Natural killer cell treated with Interleukin-12 subunit alpha and Interleukin-12 subunit beta and Interleukin-15 and Interleukin-18, amount 100 ng/mL, for 72 hours (primary cell): Measurements from ENCODE around the gene NLRP12. TPM values are rescaled to one million over a fixed set of nuclear protein-coding genes. Genes with fewer than 3 reads are reported as not detected.
"Not testable (repeated sequence)": the region's sequence is repeated elsewhere in the genome, so short reads cannot be mapped to it uniquely, and the experiment has no call there.

Experiments used
- ATAC-seq, 2 donors: fragments of 150-1000 bp; cut with Tn5 transposase in 1 of 2; sonication (Bioruptor Pico), chemical (Tn5 transposase) in 1 of 2; 2 replicates each; pipeline ENCODE4 v1.10.0; 2021
- DNase-seq: peaks from one replicate; pipeline ENCODE4 v3.0.0; 2022; ENCODE audit warnings: low spot score
- H3K27ac Mint-ChIP-seq, 2 donors: 1 replicate in 1 of 2; 2 replicates in 1 of 2; pipeline ENCODE4 v1.8.0; 2022; ENCODE audit warnings: mixed read lengths in 2 of 2, mild to moderate bottlenecking in 1 of 2, moderate library complexity in 1 of 2
- H3K27me3 Mint-ChIP-seq, 2 donors: 1 replicate in 1 of 2; 2 replicates in 1 of 2; pipeline ENCODE4 v1.8.0; 2022; ENCODE audit warnings: mixed read lengths in 2 of 2
- H3K36me3 Mint-ChIP-seq: one replicate; pipeline ENCODE4 v1.8.0; 2022; ENCODE audit warnings: mixed read lengths
- H3K4me1 Mint-ChIP-seq, 2 donors: 1 replicate in 1 of 2; 2 replicates in 1 of 2; pipeline ENCODE4 v1.8.0; 2022; ENCODE audit warnings: low read depth in 2 of 2, mixed read lengths in 2 of 2, mild to moderate bottlenecking in 1 of 2
- H3K4me3 Mint-ChIP-seq: one replicate; pipeline ENCODE4 v1.8.0; 2022; ENCODE audit warnings: mixed read lengths
- H3K9me3 Mint-ChIP-seq: 2 replicates; pipeline ENCODE4 v1.8.0; 2022; ENCODE audit warnings: mixed read lengths
- total RNA-seq, 2 donors: library from RNA; stranded (reverse); gene quantifications; one replicate each; pipeline ENCODE4 v1.2.3, GENCODE V29; 2022

Gene NLRP12
- total RNA-seq, 2 donors from 2014 or later = 3.0 TPM; not detected in 1

DNA sequence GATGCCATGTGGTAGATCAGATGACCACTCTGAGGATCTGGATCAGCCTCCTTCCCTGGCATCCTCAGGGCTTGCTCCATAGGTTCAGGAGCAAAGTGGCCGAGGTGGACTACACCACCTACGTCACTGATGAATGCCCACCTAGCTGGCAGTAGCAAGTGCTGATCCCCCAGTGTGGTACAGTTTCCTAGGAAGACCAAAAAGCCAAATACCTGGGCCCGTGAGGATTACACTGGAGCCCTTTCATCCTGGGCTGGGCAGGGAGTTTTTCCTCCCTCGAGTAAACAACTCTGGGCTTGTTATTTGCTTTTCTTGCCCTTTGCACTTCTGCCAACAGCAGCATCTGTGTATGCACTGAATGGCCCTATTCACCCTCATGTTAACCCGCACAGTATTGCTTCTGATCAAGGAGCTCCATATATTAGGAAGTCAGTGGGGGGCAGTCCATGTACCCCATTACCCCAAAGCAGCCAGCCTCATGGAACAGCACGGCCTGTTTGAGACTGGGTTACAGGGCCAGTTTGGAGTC, 40.3 kb upstream of the NLRP12 start:
- no peak for DNase-seq
- no peak overlapping the region for H3K4me3 Mint-ChIP-seq
- no peaks in the 10 kb centered on the region for H3K9me3 Mint-ChIP-seq
- H3K27me3 Mint-ChIP-seq = no peaks in the 10 kb centered on the region
- H3K4me1 Mint-ChIP-seq = peaks cover 17 to 26% of the 10 kb centered on the region in 2 donors
- no peaks in the 10 kb centered on the region for H3K36me3 Mint-ChIP-seq
- no peak overlapping the region for H3K27ac Mint-ChIP-seq
- ATAC-seq = no peak

- ATAC-seq = peak; percentile 69 to 79
- no peak for DNase-seq
- Mint-ChIP-seq H3K9me3 (no peaks in the 10 kb centered on the region), H3K36me3 (no peaks in the 10 kb centered on the region), H3K27ac (no peak overlapping the region), H3K4me1 (peaks cover 9 to 11% of the 10 kb centered on the region in 2 donors), H3K27me3 (peaks cover 18 to 23% of the 10 kb centered on the region in 2 donors), H3K4me3 (no peak overlapping the region)
Measured at GRCh38 chr19:53853707-53854106, 29.6 kb upstream of the NLRP12 start.

DNA sequence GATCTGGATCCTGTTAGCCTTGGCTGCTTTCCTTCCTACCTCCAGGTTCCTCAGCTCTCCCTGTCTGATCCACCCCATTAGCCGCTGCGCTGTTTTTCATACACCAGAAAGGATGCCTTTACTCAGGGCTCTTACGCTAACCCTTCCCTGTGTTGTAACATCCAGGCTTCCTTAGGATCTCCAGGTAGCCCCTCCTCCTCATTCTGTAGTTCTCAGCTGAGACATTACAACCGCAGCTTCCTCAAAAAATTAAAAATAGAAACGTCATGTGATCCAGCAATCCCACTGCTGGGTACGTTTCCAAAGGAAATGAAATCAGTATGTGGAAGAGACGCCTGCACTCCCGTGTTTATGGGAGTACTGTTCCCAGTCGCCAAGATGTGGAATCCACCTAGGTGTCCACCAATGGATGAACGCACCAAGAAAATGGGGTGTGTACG, 25.1 kb upstream of the NLRP12 start:
- Mint-ChIP-seq H3K9me3 (no peaks in the 10 kb centered on the region), H3K36me3 (no peaks in the 10 kb centered on the region), H3K27me3 (peaks cover 25 to 36% of the 10 kb centered on the region in 2 donors), H3K27ac (no peak overlapping the region), H3K4me1 (peaks cover 9 to 11% of the 10 kb centered on the region in 2 donors), H3K4me3 (no peak overlapping the region)
- DNase-seq (no peak), ATAC-seq (no peak)

GRCh38 chr19:53847555-53847954, 23.4 kb upstream of the NLRP12 start:
- Mint-ChIP-seq H3K36me3 (no peaks in the 10 kb centered on the region), H3K4me3 (no peak overlapping the region), H3K9me3 (no peaks in the 10 kb centered on the region), H3K27me3 (peaks cover 22 to 29% of the 10 kb centered on the region in 2 donors), H3K27ac (no peak overlapping the region), H3K4me1 (peaks cover 6% of the 10 kb centered on the region in 2 donors)
- DNase-seq = no peak
- ATAC-seq = no peak

DNA sequence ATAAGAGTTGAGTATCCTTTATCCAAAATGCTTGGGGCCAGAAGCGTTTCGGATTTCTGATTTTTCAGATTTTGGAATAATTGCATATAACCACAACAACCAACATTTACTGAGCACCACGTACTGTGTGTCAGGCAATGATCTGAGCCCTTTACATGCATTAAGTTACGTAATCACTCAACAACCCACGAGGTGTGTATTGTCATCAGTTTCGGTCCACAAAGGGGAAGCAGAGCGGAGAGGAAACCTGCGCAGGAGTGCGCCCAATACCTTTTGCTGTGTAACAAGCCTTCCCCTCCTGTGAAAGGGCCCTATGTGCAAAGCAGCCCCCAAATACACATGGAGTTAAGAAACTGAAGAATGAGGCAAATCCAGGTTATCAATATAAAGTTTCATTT, 20.7 kb upstream of the NLRP12 start:
- H3K4me1 Mint-ChIP-seq = peaks cover 0 to 2% of the 10 kb centered on the region in 2 donors
- no peaks in the 10 kb centered on the region for H3K36me3 Mint-ChIP-seq
- DNase-seq = no peak
- ATAC-seq = no peak
- H3K9me3 Mint-ChIP-seq = no peaks in the 10 kb centered on the region
- H3K27ac Mint-ChIP-seq = no peak overlapping the region
- H3K4me3 Mint-ChIP-seq = no peak overlapping the region
- H3K27me3 Mint-ChIP-seq = peaks cover 13 to 24% of the 10 kb centered on the region in 2 donors

DNA sequence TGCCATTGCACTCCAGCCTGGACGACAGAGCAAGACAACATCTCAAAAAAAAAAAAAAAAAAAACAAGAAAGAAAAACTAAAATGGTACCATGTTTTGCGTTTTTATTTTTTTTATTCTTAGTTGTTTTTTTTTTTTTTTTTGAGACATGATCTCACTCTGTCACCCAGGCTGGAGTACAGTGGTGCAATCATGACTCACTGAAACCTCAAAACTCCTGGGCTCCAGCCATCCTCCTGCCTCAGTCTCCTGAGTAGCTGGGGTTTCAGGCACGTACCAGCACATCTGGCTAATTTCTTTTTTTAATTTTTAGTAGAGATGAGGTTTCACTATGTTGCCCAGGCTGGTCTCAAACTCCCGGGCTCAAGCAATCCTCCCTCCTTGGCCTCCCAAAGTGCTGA, 16.8 kb upstream of the NLRP12 start:
- not testable (repeated sequence) for ATAC-seq, DNase-seq, H3K4me3 Mint-ChIP-seq, H3K36me3 Mint-ChIP-seq, H3K9me3 Mint-ChIP-seq, H3K27ac Mint-ChIP-seq, H3K27me3 Mint-ChIP-seq, H3K4me1 Mint-ChIP-seq

GRCh38 chr19:53840241-53840640, 16.1 kb upstream of the NLRP12 start:
- H3K9me3 Mint-ChIP-seq, ATAC-seq, H3K36me3 Mint-ChIP-seq, H3K4me1 Mint-ChIP-seq, H3K4me3 Mint-ChIP-seq, H3K27ac Mint-ChIP-seq, DNase-seq, H3K27me3 Mint-ChIP-seq: not testable (repeated sequence)

- not testable (repeated sequence) for H3K36me3 Mint-ChIP-seq, H3K4me3 Mint-ChIP-seq, H3K4me1 Mint-ChIP-seq, DNase-seq, H3K9me3 Mint-ChIP-seq, H3K27ac Mint-ChIP-seq, ATAC-seq
- peaks cover 10 to 19% of the 10 kb centered on the region in 2 donors for H3K27me3 Mint-ChIP-seq
Measured at GRCh38 chr19:53838446-53838845, 14.3 kb upstream of the NLRP12 start.

DNA sequence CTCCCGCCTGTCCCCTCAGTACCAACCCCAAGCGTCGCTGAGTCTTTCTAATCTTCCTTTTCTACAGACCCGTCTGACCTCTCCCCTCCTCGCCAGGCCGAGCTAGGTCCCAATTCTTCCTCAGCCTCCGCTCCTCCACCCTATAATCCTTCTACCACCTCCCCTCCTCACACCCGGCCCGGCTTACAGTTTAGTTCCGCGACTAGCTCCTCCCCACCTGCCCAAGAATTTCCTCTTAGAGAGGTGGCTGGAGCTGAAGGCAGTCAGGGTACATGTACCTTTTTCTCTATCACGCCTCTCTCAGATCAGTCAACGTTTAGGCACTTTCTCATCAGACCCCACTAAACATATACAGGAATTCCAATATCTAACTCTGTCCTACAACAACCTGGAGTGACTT, 8.7 kb upstream of the NLRP12 start:
- Mint-ChIP-seq H3K4me3 (peak overlapping the region; percentile 24), H3K27ac (peak overlapping the region in 1 of 2 donors; percentile 31), H3K27me3 (peaks cover 32 to 44% of the 10 kb centered on the region in 2 donors)
- DNase-seq, H3K9me3 Mint-ChIP-seq, H3K4me1 Mint-ChIP-seq, H3K36me3 Mint-ChIP-seq, ATAC-seq: not testable (repeated sequence)

- Mint-ChIP-seq H3K4me3 (no peak overlapping the region), H3K27me3 (peaks cover 37 to 41% of the 10 kb centered on the region in 2 donors), H3K36me3 (no peaks in the 10 kb centered on the region), H3K4me1 (peaks cover 0 to 8% of the 10 kb centered on the region in 2 donors), H3K9me3 (no peaks in the 10 kb centered on the region), H3K27ac (no peak overlapping the region)
- no peak for ATAC-seq
- DNase-seq = no peak
Measured at GRCh38 chr19:53828531-53828930, 4.4 kb upstream of the NLRP12 start.

GRCh38 chr19:53826876-53827275, 2.8 kb upstream of the NLRP12 start:
- DNase-seq = no peak
- H3K9me3 Mint-ChIP-seq = no peaks in the 10 kb centered on the region
- peaks cover 22 to 28% of the 10 kb centered on the region in 2 donors for H3K27me3 Mint-ChIP-seq
- H3K36me3 Mint-ChIP-seq = no peaks in the 10 kb centered on the region
- ATAC-seq = no peak
- no peak overlapping the region for H3K27ac Mint-ChIP-seq
- no peak overlapping the region for H3K4me3 Mint-ChIP-seq
- H3K4me1 Mint-ChIP-seq = peaks cover 0 to 4% of the 10 kb centered on the region in 2 donors

DNA sequence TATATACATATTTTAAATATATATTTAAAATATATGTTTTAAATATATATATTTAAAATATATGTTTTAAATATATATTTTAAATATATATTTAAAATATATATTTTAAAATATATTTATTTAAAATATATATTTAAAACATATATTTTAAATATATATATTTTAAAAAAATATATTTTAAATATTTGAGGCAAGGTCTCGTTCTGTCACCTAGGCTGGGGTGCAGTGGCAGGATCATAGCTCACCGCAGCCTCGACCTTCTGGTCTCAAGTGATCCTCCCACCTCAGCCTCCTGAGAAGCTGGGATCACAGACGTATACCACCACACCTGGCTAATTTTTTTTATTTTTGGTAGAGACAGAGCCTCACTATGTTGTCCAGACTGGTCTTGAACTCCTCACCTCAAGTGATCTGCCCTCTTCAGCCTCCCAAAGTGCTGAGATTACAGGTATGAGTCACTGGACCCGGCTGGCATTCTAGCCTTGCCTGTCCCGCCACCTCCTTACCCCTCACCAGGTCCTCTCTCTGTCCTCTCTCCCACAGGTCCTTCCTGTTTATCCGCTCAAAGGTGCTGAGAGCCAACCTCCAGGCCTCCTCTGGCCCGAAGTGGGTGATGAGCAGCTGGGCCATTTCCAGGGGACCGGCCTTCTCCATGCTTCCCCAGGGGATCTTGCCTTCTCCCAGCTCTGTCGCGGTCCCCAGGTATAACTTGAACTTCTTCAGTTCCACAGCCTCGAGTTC, 564 bp downstream of the NLRP12 start:
- Mint-ChIP-seq H3K9me3 (no peaks in the 10 kb centered on the region), H3K4me3 (peak overlapping the region; percentile 84), H3K27me3 (peaks cover 21 to 25% of the 10 kb centered on the region in 2 donors), H3K4me1 (no peaks in the 10 kb centered on the region), H3K36me3 (no peaks in the 10 kb centered on the region), H3K27ac (peak overlapping the region in 1 of 2 donors; percentile 67)
- ATAC-seq (peak in 1 of 2 donors; percentile 32), DNase-seq (no peak)

DNA sequence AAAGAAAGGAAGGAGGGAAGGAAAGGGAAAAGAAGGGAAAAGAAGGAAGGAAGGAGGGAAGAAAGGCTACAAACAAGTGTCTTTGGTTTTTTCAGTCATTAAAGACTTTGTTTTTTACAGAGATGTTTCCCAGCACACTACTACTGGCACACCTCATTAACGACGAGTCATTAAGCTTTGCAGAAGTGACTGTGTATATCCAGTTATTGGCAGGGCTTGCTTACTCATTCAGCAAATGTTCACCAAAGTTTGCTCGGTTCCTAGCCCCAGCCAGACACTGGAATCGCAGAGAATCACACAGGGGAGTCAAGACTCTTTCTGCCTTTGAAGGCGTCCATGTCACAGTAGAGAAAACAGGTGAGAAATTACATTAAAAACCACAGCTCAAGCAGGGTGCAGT, 4.3 kb downstream of the NLRP12 start:
- DNase-seq (no peak), ATAC-seq (no peak)
- Mint-ChIP-seq H3K27ac (no peak overlapping the region), H3K4me1 (no peaks in the 10 kb centered on the region), H3K36me3 (no peaks in the 10 kb centered on the region), H3K27me3 (peaks cover 17 to 19% of the 10 kb centered on the region in 2 donors), H3K9me3 (no peaks in the 10 kb centered on the region), H3K4me3 (no peak overlapping the region)

GRCh38 chr19:53818756-53819155, 5.4 kb downstream of the NLRP12 start:
- H3K4me3 Mint-ChIP-seq = no peak overlapping the region
- DNase-seq (no peak), ATAC-seq (no peak)
- H3K27ac Mint-ChIP-seq = no peak overlapping the region
- no peaks in the 10 kb centered on the region for H3K4me1 Mint-ChIP-seq
- no peaks in the 10 kb centered on the region for H3K9me3 Mint-ChIP-seq
- H3K27me3 Mint-ChIP-seq = peaks cover 9 to 11% of the 10 kb centered on the region in 2 donors
- no peaks in the 10 kb centered on the region for H3K36me3 Mint-ChIP-seq
